ENCODE data around the gene CTBS.
"Not testable (repeated sequence)": the region's sequence is repeated elsewhere in the genome, so short reads cannot be mapped to it uniquely, and the experiment has no call there.

The CTBS gene

GRCh38 chr1:84538599-84538998 is 35.6 kb downstream of the CTBS start:
- TF ChIP-seq CTCF (IDR thresholded peaks at IDR 0.05; ENCODE audit: low read length, missing control alignments) = no peak
- no peak overlapping the region for H3K4me3 ChIP-seq (replicated peaks; ENCODE audit: low read depth, low read length)
- no peak for DNase-seq (ENCODE audit: low read depth)

GRCh38 chr1:84525779-84526178 is 48.5 kb downstream of the CTBS start:
- TF ChIP-seq CTCF (IDR thresholded peaks at IDR 0.05; ENCODE audit: low read length, missing control alignments) = no peak
- no peak overlapping the region for H3K4me3 ChIP-seq (replicated peaks; ENCODE audit: low read depth, low read length)
- DNase-seq (ENCODE audit: low read depth) = no peak

DNA sequence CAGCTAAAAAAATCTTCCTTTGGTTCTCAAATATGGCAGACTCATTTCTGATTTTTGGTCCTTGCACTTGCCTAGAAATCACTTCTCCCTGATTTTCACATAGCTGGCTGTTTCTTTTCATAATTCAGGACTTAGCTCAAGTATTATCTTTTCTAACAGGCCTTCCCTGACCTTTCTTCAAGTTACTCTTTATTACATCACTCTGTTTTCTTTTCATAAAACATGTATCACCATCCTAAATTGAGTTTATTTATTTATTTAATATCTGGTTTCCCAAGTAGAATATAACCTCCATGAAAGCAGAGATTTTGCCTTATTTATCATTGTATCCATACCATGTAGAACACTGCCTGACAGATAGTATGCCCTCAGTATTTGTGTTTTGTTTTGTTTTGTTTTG is 49.6 kb downstream of the CTBS start:
- no peak for TF ChIP-seq CTCF (IDR thresholded peaks at IDR 0.05; ENCODE audit: low read length, missing control alignments)
- no peak overlapping the region for H3K4me3 ChIP-seq (replicated peaks; ENCODE audit: low read depth, low read length)
- DNase-seq (ENCODE audit: low read depth) = no peak

GRCh38 chr1:84510668-84511067 is 63.6 kb downstream of the CTBS start:
- DNase-seq (ENCODE audit: low read depth) = no peak
- no peak for TF ChIP-seq CTCF (IDR thresholded peaks at IDR 0.05; ENCODE audit: low read length, missing control alignments)

GRCh38 chr1:84510165-84510564 is 64.1 kb downstream of the CTBS start:
- DNase-seq (ENCODE audit: low read depth) = no peak
- TF ChIP-seq CTCF (IDR thresholded peaks at IDR 0.05; ENCODE audit: low read length, missing control alignments) = no peak
- H3K4me3 ChIP-seq (replicated peaks; ENCODE audit: low read depth, low read length) = no peak overlapping the region

More at GRCh38 chr1:84510668-84511067, 63.6 kb downstream of the CTBS start:
- no peak overlapping the region for H3K4me3 ChIP-seq (replicated peaks; ENCODE audit: low read depth, low read length)

GRCh38 chr1:84509029-84509428 is 65.2 kb downstream of the CTBS start:
- H3K4me3 ChIP-seq (replicated peaks; ENCODE audit: low read depth, low read length) = no peak overlapping the region
- no peak for DNase-seq (ENCODE audit: low read depth)
- no peak for TF ChIP-seq CTCF (IDR thresholded peaks at IDR 0.05; ENCODE audit: low read length, missing control alignments)

DNA sequence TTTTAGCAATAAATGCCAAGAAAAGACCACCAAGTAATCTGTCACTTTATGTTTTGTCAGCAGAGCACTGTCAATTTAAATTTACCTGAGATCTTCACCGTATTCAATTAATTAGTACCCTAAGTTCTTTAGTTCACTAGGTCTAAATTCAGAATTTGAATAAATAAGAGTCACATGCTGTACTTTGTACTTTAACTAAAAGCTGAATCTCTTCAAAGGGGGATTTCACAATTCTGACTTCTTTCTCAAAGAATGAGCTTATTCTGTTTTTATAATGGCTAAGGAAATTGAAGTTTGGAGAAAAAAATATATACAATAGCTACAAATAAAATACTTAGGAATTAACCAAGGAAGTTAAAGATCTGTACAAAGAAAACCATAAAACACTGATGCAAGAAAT is 65.7 kb downstream of the CTBS start:
- no peak for TF ChIP-seq CTCF (IDR thresholded peaks at IDR 0.05; ENCODE audit: low read length, missing control alignments)
- H3K4me3 ChIP-seq (replicated peaks; ENCODE audit: low read depth, low read length) = no peak overlapping the region
- no peak for DNase-seq (ENCODE audit: low read depth)

DNA sequence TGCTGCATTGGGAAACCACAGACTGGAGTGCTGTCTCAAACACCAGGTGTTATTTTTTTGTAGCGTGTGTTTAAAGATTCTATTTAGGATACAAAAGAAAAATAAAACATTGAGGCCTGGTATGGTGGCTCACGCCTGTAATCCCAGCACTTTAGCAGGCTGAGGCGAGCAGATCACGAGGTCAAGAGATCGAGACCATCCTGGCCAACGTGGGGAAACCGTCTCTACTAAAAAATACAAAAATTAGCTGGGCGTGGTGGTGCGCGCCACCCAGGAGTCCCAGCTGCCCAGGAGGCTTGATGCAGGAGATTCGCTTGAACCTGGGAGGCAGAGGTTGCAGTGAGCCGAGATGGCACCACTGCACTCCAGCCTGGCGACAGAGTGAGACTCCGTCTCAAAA is 66.4 kb downstream of the CTBS start:
- not testable (repeated sequence) for DNase-seq (ENCODE audit: low read depth); H3K4me3 ChIP-seq (replicated peaks; ENCODE audit: low read depth, low read length)
